Gastroesophageal sphincter (tissue), 4 donors: ENCODE results near the gene TRAPPC5. TPM values are rescaled to one million over a fixed set of nuclear protein-coding genes. Genes with fewer than 3 reads are reported as not detected.

Experiments
- ATAC-seq: fragments of 150-250 bp; one replicate; pipeline ENCODE4 v1.9.1; 2016; ENCODE audit warnings: mild to moderate bottlenecking, moderate library complexity
- H3K27ac ChIP-seq, 4 donors: fragments of 200-600 bp; sonication (generic) in 3 of 4; 1 replicate in 3 of 4; 2 replicates in 1 of 4; pipeline ENCODE4 v1.5.1; 2016 to 2019
- H3K27me3 ChIP-seq: fragments of 200-600 bp; sonication (generic); one replicate; pipeline ENCODE4 v1.5.1; 2019
- H3K36me3 ChIP-seq, 2 donors: fragments of 200-600 bp; sonication (generic); one replicate each; pipeline ENCODE4 v1.5.1; 2019; ENCODE audit warnings: control low read depth in 1 of 2
- H3K4me1 ChIP-seq, 3 donors: fragments of 200-600 bp; sonication (generic); 1 replicate in 2 of 3; 2 replicates in 1 of 3; pipeline ENCODE4 v1.5.1; 2016 to 2019; ENCODE audit warnings: control low read depth in 2 of 3
- H3K4me3 ChIP-seq, 2 donors: fragments of 200-600 bp; sonication (generic); one replicate each; pipeline ENCODE4 v1.5.1; 2019; ENCODE audit warnings: mild to moderate bottlenecking in 1 of 2, moderate library complexity in 1 of 2
- H3K9me3 ChIP-seq, 3 donors: fragments of 200-600 bp; sonication (generic); one replicate each; pipeline ENCODE4 v1.5.1; 2017 to 2019; ENCODE audit warnings: control low read depth in 2 of 3
- EP300 ChIP-seq: sonication (generic); formaldehyde crosslinking; IDR thresholded peaks from one replicate; pipeline ENCODE4 v1.6.1; 2017; ENCODE audit warnings: antibody characterized with exemption, mild to moderate bottlenecking
- POLR2A ChIP-seq, 2 donors: fragments of 450-650 bp; IDR thresholded peaks; one replicate each; pipeline ENCODE4 v1.6.1; 2017; ENCODE audit warnings: antibody characterized with exemption in 2 of 2, mild to moderate bottlenecking in 2 of 2, moderate library complexity in 1 of 2
- POLR2AphosphoS5 ChIP-seq: sonication (generic); formaldehyde crosslinking; IDR thresholded peaks from one replicate; pipeline ENCODE4 v1.6.1; 2017; ENCODE audit warnings: antibody characterized with exemption
- WGBS, 2 donors: methylation state at CpG; one replicate each; pipeline ENCODE4 v1.1.5; 2018; ENCODE audit warnings: low coverage in 1 of 2; 5-methylcytosine and 5-hydroxymethylcytosine counted together
- total RNA-seq, 4 donors: library from RNA; depleted of rRNA; stranded (reverse); fragments of >200 nt; gene quantifications; one replicate each; pipeline ENCODE4 v1.1.0, GENCODE V29; 2016
- TF ChIP-seq, protein P1 (sequence below), 4 experiments: fragments of 200-600 bp in 2 of 4; fragments of 450-650 bp in 2 of 4; sonication (generic) in 1 of 4; IDR thresholded peaks; one replicate each; pipeline ENCODE4 v1.5.1; 2017 to 2019; ENCODE audit warnings: antibody characterized with exemption in 4 of 4, mild to moderate bottlenecking in 2 of 4, moderate library complexity in 2 of 4

The TRAPPC5 gene
- total RNA-seq, 4 donors from 2014 or later, result 56.0 to 69.0 (median 64.0) TPM

DNA sequence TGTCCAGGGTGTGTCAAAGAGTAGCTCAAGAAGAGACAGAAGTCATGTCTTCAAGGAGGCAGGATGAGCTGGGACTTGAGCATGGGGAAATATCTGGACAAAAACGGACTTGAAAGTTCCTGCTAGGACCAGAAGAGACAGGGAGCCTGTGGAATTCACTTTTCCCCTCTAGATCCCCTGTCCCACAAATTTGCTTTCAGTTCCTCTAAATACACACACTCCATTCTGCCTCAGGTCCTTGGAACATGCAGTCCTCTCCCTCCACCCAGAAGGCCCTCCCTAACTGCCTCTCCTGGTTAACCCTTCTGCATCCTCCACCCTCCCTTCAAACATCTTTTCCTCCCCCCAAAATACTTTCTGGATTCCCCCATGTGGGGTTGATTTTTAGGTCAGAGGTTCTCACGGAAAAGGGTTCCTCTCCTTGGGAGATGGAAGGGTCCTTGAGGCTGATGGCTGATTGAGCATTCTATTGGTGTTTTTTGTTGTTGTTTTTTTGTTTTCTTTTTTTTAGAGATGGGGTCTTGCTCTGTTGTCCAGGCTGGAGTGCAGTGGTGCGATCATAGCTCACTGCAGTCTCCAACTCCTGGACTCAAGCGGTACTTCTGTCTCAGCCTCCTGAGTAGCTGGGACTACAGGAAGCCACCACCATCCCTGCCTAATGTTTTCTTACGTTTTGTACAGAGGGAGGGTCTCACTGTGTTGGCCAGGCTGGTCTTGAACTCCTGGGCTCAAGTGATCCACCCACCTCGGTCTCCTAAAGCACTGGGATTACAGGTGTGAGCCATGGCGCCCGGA is 18.7 kb upstream of the TRAPPC5 start:
- H3K27me3 ChIP-seq, result peaks cover 78% of the 10 kb centered on the region
- 70 to 82% methylated on average over 3 to 8 of the region's 8 CpGs for WGBS, 2 donors
- H3K36me3 ChIP-seq, result no peaks in the 10 kb centered on the region
- no peak overlapping the region for H3K4me3 ChIP-seq
- TF ChIP-seq, protein P1, sequence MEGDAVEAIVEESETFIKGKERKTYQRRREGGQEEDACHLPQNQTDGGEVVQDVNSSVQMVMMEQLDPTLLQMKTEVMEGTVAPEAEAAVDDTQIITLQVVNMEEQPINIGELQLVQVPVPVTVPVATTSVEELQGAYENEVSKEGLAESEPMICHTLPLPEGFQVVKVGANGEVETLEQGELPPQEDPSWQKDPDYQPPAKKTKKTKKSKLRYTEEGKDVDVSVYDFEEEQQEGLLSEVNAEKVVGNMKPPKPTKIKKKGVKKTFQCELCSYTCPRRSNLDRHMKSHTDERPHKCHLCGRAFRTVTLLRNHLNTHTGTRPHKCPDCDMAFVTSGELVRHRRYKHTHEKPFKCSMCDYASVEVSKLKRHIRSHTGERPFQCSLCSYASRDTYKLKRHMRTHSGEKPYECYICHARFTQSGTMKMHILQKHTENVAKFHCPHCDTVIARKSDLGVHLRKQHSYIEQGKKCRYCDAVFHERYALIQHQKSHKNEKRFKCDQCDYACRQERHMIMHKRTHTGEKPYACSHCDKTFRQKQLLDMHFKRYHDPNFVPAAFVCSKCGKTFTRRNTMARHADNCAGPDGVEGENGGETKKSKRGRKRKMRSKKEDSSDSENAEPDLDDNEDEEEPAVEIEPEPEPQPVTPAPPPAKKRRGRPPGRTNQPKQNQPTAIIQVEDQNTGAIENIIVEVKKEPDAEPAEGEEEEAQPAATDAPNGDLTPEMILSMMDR (IDR thresholded peaks at IDR 0.05), result no peak
- TF ChIP-seq POLR2AphosphoS5 (no peak), POLR2A (IDR thresholded peaks at IDR 0.05) (no peak), EP300 (no peak)
- no peaks in the 10 kb centered on the region for H3K9me3 ChIP-seq
- H3K4me1 ChIP-seq, result no peaks in the 10 kb centered on the region
- no peak for ATAC-seq
- H3K27ac ChIP-seq, result no peak overlapping the region

DNA sequence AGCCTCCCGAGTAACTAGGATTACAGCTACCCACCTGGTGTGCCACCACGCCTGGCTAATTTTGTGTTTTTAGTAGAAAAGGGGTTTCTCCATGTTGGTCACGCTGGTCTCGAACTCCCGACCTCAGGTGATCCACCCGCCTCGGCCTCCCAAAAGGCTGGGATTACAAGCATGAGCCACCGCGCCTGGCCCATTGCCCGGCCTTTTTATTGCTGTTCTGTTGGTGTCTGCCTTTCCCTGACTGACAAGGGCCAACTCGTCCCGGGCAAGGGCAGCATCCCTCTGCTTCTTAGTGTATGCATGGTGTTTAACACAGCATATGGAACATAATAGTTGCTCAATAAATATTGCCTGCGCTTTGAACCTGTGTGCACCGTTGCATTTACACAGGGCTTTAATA is 18.0 kb upstream of the TRAPPC5 start:
- Histone ChIP-seq H3K27me3 (peaks cover 83% of the 10 kb centered on the region), H3K27ac (no peak overlapping the region), H3K36me3 (no peaks in the 10 kb centered on the region), H3K4me3 (no peak overlapping the region), H3K4me1 (no peaks in the 10 kb centered on the region), H3K9me3 (no peaks in the 10 kb centered on the region)
- 72 to 80% methylated on average over 4 to 11 of the region's 14 CpGs for WGBS, 2 donors
- TF ChIP-seq POLR2A (IDR thresholded peaks at IDR 0.05), result no peak
- no peak for TF ChIP-seq POLR2AphosphoS5
- no peak for TF ChIP-seq EP300
- TF ChIP-seq, protein P1 (IDR thresholded peaks at IDR 0.05), result no peak
- no peak for ATAC-seq

DNA sequence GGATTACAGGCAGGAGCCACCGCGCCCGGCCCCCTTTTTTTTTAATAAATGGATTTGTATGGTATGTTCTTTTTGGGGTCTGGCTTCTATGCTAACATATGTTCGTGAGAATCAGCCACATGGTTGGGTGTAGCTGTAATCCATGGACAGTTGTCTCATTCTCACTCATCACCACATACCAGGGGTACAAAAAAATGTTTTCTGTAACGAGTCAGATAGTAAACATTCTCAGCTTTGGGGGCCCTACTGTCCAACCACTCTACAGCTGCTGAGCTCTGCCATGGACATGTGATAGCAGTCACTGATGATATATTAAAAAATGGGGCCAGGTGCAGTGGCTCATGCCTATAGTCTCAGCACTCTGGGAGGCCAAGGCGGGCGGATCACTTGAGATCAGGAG is 16.9 kb upstream of the TRAPPC5 start:
- WGBS, 2 donors, result 37 to 65% methylated on average over 2 to 7 of the region's 7 CpGs

DNA sequence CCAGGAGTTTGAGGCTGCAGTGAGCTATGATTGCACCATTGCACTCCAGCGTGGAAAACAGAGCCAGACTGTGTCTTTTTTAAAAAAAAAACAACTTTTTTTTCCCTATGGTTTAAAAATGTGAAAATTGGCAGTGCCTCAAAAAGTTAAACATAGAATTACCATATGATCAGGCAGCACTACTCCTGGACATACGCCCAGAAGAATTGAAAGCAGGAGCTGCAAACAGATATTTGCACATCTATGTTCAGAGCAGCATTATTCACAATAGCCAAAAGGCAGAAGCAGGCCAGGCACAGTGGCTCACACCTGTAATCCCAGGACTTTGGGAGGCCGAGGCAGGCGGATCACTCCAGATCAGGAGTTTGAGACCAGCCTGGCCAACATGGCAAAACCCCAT is 15.6 kb upstream of the TRAPPC5 start:
- Histone ChIP-seq H3K27me3 (peaks cover 84% of the 10 kb centered on the region), H3K9me3 (no peaks in the 10 kb centered on the region), H3K36me3 (no peaks in the 10 kb centered on the region), H3K27ac (no peak overlapping the region), H3K4me3 (no peak overlapping the region), H3K4me1 (no peaks in the 10 kb centered on the region)
- no peak for TF ChIP-seq POLR2AphosphoS5
- no peak for TF ChIP-seq EP300
- TF ChIP-seq, protein P1 (IDR thresholded peaks at IDR 0.05), result no peak
- no peak for TF ChIP-seq POLR2A (IDR thresholded peaks at IDR 0.05)
- ATAC-seq, result no peak
- 11 to 38% methylated on average over 4 of the region's 4 CpGs for WGBS, 2 donors

More for the DNA sequence above, 16.9 kb upstream of the TRAPPC5 start:
- Histone ChIP-seq H3K4me3 (no peak overlapping the region), H3K9me3 (no peaks in the 10 kb centered on the region), H3K36me3 (no peaks in the 10 kb centered on the region), H3K27ac (no peak overlapping the region), H3K4me1 (no peaks in the 10 kb centered on the region), H3K27me3 (peaks cover 83% of the 10 kb centered on the region)
- TF ChIP-seq POLR2AphosphoS5 (no peak), POLR2A (IDR thresholded peaks at IDR 0.05) (no peak), EP300 (no peak)
- TF ChIP-seq, protein P1 (IDR thresholded peaks at IDR 0.05), result no peak
- ATAC-seq, result no peak

DNA sequence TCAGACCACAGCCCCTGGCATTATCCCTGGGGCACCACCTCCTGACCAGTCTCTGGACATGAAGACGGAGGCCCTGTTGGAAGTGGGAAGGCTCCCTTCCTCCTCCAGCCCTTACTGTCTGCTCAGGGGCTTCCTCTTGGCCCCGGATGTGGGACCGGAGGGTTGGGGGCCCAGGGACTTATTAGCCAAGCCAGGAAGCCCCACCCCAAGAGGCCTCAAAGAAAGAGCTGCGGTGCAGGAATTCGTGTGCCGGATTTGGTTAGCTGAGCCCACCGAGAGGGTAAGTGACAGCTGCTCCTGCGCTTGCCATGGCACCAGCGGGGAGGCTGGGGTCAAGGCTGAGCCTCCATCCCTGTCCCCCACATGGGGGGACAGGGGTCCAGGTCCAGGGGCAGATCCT is 11.8 kb upstream of the TRAPPC5 start, which contains the start of gene RETN:
Gene RETN (plus strand): TSS at position 208 of the 400 bp plus-strand sequence. CDS start 278 bp downstream, outside the sequence.
- H3K27me3 ChIP-seq, result peaks cover 89% of the 10 kb centered on the region
- H3K9me3 ChIP-seq, result peaks cover 0 to 4% (median 0%) of the 10 kb centered on the region in 3 donors
- no peaks in the 10 kb centered on the region for H3K4me1 ChIP-seq
- no peak within 1 kb of the TSS for H3K27ac ChIP-seq
- no CpG with 5 or more reads among the region's 9 CpGs for WGBS, 2 donors
- TF ChIP-seq, protein P1 (IDR thresholded peaks at IDR 0.05), result no peak
- TF ChIP-seq POLR2A (IDR thresholded peaks at IDR 0.05), result no peak
- no peak for TF ChIP-seq EP300
- no peak within 1 kb of the TSS for H3K4me3 ChIP-seq
- H3K36me3 ChIP-seq, result no peaks in the 10 kb centered on the region
- no peak for ATAC-seq
